Cardiac fibroblast (primary cell): ENCODE data around the gene EREG.

Experiments used
- DNase-seq, 2 donors: peaks; one replicate each; pipeline versions ENCODE4 v3.0.0 to v3.0.0-alpha.2; 2010; ENCODE audit warnings: low read depth in 2 of 2
- H3K4me3 ChIP-seq, 2 donors: replicated peaks in 1 of 2; 1 replicate in 1 of 2; 2 replicates in 1 of 2; pipeline ENCODE4 v1.5.1; 2011; ENCODE audit warnings: low read depth in 2 of 2, low read length in 2 of 2, mild to moderate bottlenecking in 2 of 2, moderate library complexity in 1 of 2
- TF ChIP-seq, protein P1 (sequence below): IDR thresholded peaks from one replicate; pipeline ENCODE4 v1.5.1; 2011; ENCODE audit warnings: low read depth, mild to moderate bottlenecking, low read length, inconsistent platforms

EREG gene

GRCh38 chr4:74437866-74438265 lies 72.9 kb downstream of the EREG start:
- TF ChIP-seq, protein P1, sequence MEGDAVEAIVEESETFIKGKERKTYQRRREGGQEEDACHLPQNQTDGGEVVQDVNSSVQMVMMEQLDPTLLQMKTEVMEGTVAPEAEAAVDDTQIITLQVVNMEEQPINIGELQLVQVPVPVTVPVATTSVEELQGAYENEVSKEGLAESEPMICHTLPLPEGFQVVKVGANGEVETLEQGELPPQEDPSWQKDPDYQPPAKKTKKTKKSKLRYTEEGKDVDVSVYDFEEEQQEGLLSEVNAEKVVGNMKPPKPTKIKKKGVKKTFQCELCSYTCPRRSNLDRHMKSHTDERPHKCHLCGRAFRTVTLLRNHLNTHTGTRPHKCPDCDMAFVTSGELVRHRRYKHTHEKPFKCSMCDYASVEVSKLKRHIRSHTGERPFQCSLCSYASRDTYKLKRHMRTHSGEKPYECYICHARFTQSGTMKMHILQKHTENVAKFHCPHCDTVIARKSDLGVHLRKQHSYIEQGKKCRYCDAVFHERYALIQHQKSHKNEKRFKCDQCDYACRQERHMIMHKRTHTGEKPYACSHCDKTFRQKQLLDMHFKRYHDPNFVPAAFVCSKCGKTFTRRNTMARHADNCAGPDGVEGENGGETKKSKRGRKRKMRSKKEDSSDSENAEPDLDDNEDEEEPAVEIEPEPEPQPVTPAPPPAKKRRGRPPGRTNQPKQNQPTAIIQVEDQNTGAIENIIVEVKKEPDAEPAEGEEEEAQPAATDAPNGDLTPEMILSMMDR, result no peak
- H3K4me3 ChIP-seq, result no peak overlapping the region
- DNase-seq, result no peak
